ENCODE data around the gene ABCB8. TPM values are rescaled to one million over a fixed set of nuclear protein-coding genes. Genes with fewer than 3 reads are reported as not detected.
A peak's percentile ranks its signal among the peaks of the same experiment; 100 is the strongest.

Gene ABCB8
- total and polyA plus RNA-seq, 9 of the 15 experiments (the other 6 are each of a cell fraction or from before 2014, with no cell fraction given): 7.6 to 106 (median 36.3) TPM

- peak; percentile 53 for TF ChIP-seq HNRNPLL (IDR thresholded peaks at IDR 0.05; ENCODE audit: low read depth, low read length, poor library complexity, severe bottlenecking)
- TF ChIP-seq MLX (CRISPR knock-in tag; conservative IDR thresholded peaks at IDR 0.05): no peak
- TF ChIP-seq MAFF (IDR thresholded peaks at IDR 0.05; ENCODE audit: low read length): peak; percentile 54; the same call in 1 of the 2 replicates
- peak; percentile 51; the same call in 1 of the 2 replicates for TF ChIP-seq POLR2AphosphoS5 (IDR thresholded peaks at IDR 0.05; ENCODE audit: control insufficient read depth, insufficient read depth, low read depth, low read length)
Observed at GRCh38 chr7:151008143-151008510, 20.1 kb upstream of the ABCB8 start (continued).

- intact Hi-C loops (cut with micrococcal nuclease): loop anchor here (1.0 to 5.0 kb wide), 8 partner anchors 14 to 224 kb away; partner anchors contain the start of genes ABCB8, CHPF2 and SLC4A2
- peak overlapping the region; percentile 77 to 94 for H3K9ac ChIP-seq (ENCODE audit: insufficient read depth in 1 of 2, low read depth in 2 of 2, low read length in 2 of 2)
- in situ Hi-C loops (cut with MboI): no loop called here
- POLR2A ChIA-PET: interaction anchor here (0.6 to 8.4 kb wide), 9 partner anchors 12 to 298 kb away, joined by 3 to 146 read pairs (median 6); partner anchors contain the start of genes ABCB8 and ATG9B
- DNase-seq (ENCODE audit: extremely low read depth in 1 of 4, low spot score in 3 of 4) (peak; percentile 97 to 99 (median 98)), FAIRE-seq (peak; percentile 15), ATAC-seq (peak; percentile 87)
- WGBS (ENCODE audit: insufficient coverage, low coverage, missing lambda C conversion rate): 2% methylated on average over 35 of the region's 40 CpGs
- no peaks in the 10 kb centered on the region for H3K9me1 ChIP-seq (ENCODE audit: control insufficient read depth, insufficient read depth, low read length)
- H3K27ac ChIP-seq (ENCODE audit: extremely low read depth, low read depth, low read length): peak overlapping the region; percentile 85
- H3K79me2 ChIP-seq (ENCODE audit: control insufficient read depth, insufficient read depth, low read length): peaks cover 45% of the 10 kb centered on the region
- H3K27me3 ChIP-seq (ENCODE audit: control insufficient read depth in 2 of 2, insufficient read depth in 2 of 2, low read length in 2 of 2): no peaks in the 10 kb centered on the region; a peak in 1 of 5 replicates
- no peaks in the 10 kb centered on the region for H4K20me1 ChIP-seq (replicated peaks; ENCODE audit: control insufficient read depth, insufficient read depth, low read length)
- peak overlapping the region; percentile 57 for H3K4me3 ChIP-seq
- no peaks in the 10 kb centered on the region for H3K9me3 ChIP-seq (replicated peaks; ENCODE audit: control insufficient read depth, insufficient read depth, low read depth, low read length)
- peaks cover 43 to 69% of the 10 kb centered on the region in 2 experiments for H3K4me1 ChIP-seq (replicated peaks in 1 of 2; ENCODE audit: control insufficient read depth in 2 of 2, insufficient read depth in 2 of 2, low read length in 2 of 2)
- peak overlapping the region; percentile 100 for H3K4me2 ChIP-seq (ENCODE audit: insufficient read depth, low read length)
- CTCF ChIA-PET (ENCODE audit: low intra/inter-chr PET ratio): interaction anchor here (0.6 to 3.5 kb wide), 11 partner anchors 10 to 230 kb away, joined by 3 to 15 read pairs (median 5); no protein-coding TSS in a partner anchor
- H2AFZ ChIP-seq (ENCODE audit: low read depth, low read length): peak overlapping the region; percentile 92
- H3K36me3 ChIP-seq (ENCODE audit: control insufficient read depth, insufficient read depth, low read length): peaks cover 19% of the 10 kb centered on the region; the same call in 1 of the 3 replicates
- BruUV-seq (replicated peaks): no TSS peak
- TF ChIP-seq MTA1 (IDR thresholded peaks at IDR 0.05; ENCODE audit: borderline replicate concordance): peak; percentile 87
- no peak for TF ChIP-seq ZNF507 (tag; conservative IDR thresholded peaks at IDR 0.05)
- TF ChIP-seq BDP1 (IDR thresholded peaks at IDR 0.05; ENCODE audit: insufficient read depth, insufficient read length): no peak
- TF ChIP-seq CHD4 (IDR thresholded peaks at IDR 0.05; ENCODE audit: insufficient read depth, insufficient replicate concordance, low read depth, low read length, poor library complexity, severe bottlenecking): peak; percentile 99
- TF ChIP-seq NCOA6 (IDR thresholded peaks at IDR 0.05): no peak
- TF ChIP-seq CSDE1 (IDR thresholded peaks at IDR 0.05): no peak
- TF ChIP-seq ZBED1 (IDR thresholded peaks at IDR 0.05): no peak; the same call in 1 of the 2 replicates
- no peak for TF ChIP-seq ZFP1 (CRISPR knock-in tag; IDR thresholded peaks at IDR 0.05)
- peak; percentile 93 for TF ChIP-seq TFAP4 (CRISPR knock-in tag; IDR thresholded peaks at IDR 0.05; ENCODE audit: borderline replicate concordance)
- peak in 1 of 2 experiments; percentile 7; a peak in 1 of 4 replicates for TF ChIP-seq TRIM24 (IDR thresholded peaks at IDR 0.05)
- TF ChIP-seq SETDB1 (IDR thresholded peaks at IDR 0.05; ENCODE audit: low read length): no peak
- TF ChIP-seq TCF15 (CRISPR knock-in tag; IDR thresholded peaks at IDR 0.05): no peak
- TF ChIP-seq TOE1 (IDR thresholded peaks at IDR 0.05; ENCODE audit: borderline replicate concordance): peak; percentile 94
- peak; percentile 95; the same call in 1 of the 2 replicates for TF ChIP-seq TOE1 (CRISPR knock-in tag; IDR thresholded peaks at IDR 0.05; ENCODE audit: borderline replicate concordance, low read depth)
- TF ChIP-seq XRCC4 (IDR thresholded peaks at IDR 0.05; ENCODE audit: extremely low read depth, insufficient read depth, insufficient read length): no peak
Observed at GRCh38 chr7:151008511-151009323, 19.5 kb upstream of the ABCB8 start.

All from K562 (cell line).